Endothelial cell of umbilical vein (primary cell): ENCODE data around the gene IP6K3. TPM values are rescaled to one million over a fixed set of nuclear protein-coding genes. Genes with fewer than 3 reads are reported as not detected.

ENCODE experiments used
- BruUV-seq: library from RNA; stranded (reverse); fragments of 400-500 nt; replicated peaks from 2 replicates; lab custom pipeline; 2021; lab: Mats Ljungman, UMichigan
- CTCF ChIA-PET: fragments of 300-600, 350-600 bp; sonication (Branson Sonifier 250); formaldehyde crosslinking; loops from one replicate; lab custom pipeline; 2021; ENCODE audit warnings: antibody characterized with exemption, inconsistent platforms; lab: Charles Lee
- POLR2A ChIA-PET: fragments of 300-600, 350-600 bp; sonication (Branson Sonifier 250); formaldehyde crosslinking; loops from one replicate; lab custom pipeline; 2021; ENCODE audit warnings: antibody characterized with exemption, inconsistent platforms; lab: Charles Lee
- DNase-seq: peaks from one replicate; pipeline ENCODE4 v3.0.0-alpha.2; 2011; ENCODE audit warnings: low read depth, low spot score
- FAIRE-seq: peaks from 2 replicates; lab custom pipeline; 2011; peaks lifted over from hg19 to GRCh38; lab: Jason Lieb, UNC
- H2AFZ ChIP-seq: 2 replicates; pipeline ENCODE4 v1.6.0; 2012; ENCODE audit warnings: low read depth, low read length, control low read depth, inconsistent platforms
- H3K27ac ChIP-seq: 2 replicates; pipeline ENCODE4 v1.5.1; 2011; ENCODE audit warnings: low read depth, mild to moderate bottlenecking, control low read depth, low read length, moderate library complexity; ENCODE audit not compliant: insufficient read depth
- H3K27me3 ChIP-seq, 2 experiments: 2 replicates each; pipeline versions ENCODE4 v1.6.0 to v1.6.1; 2011; ENCODE audit warnings: low read length in 2 of 2, mixed read lengths in 1 of 2; ENCODE audit not compliant: control insufficient read depth in 2 of 2, insufficient read depth in 2 of 2
- H3K36me3 ChIP-seq, 2 experiments: 2 replicates in 1 of 2; 3 replicates in 1 of 2; pipeline ENCODE4 v1.5.1; 2011; ENCODE audit warnings: low read length in 2 of 2, mild to moderate bottlenecking in 1 of 2, moderate library complexity in 1 of 2; ENCODE audit not compliant: control insufficient read depth in 2 of 2, insufficient read depth in 2 of 2; ENCODE audit errors: extremely low read depth in 1 of 2
- H3K4me1 ChIP-seq: 3 replicates; pipeline ENCODE4 v1.5.1; 2011; ENCODE audit warnings: mild to moderate bottlenecking, low read length; ENCODE audit not compliant: control insufficient read depth, insufficient read depth; ENCODE audit errors: extremely low read depth
- H3K4me2 ChIP-seq: 2 replicates; pipeline ENCODE4 v1.6.1; 2011; ENCODE audit warnings: low read length, control low read depth, mixed read lengths; ENCODE audit not compliant: insufficient read depth
- H3K4me3 ChIP-seq, 3 experiments: fragments of 200-600 bp in 1 of 3; sonication (generic), shearing (Covaris generic) in 1 of 3; replicated peaks in 1 of 3; 2 replicates each; pipeline ENCODE4 v1.5.1; 2011 to 2016; ENCODE audit warnings: control low read depth in 3 of 3, low read length in 3 of 3, mild to moderate bottlenecking in 2 of 3, inconsistent platforms in 1 of 3, low read depth in 1 of 3, moderate library complexity in 1 of 3; ENCODE audit not compliant: insufficient read depth in 1 of 3
- H3K79me2 ChIP-seq: 2 replicates; pipeline ENCODE4 v1.6.0; 2012; ENCODE audit warnings: low read length, inconsistent platforms; ENCODE audit not compliant: control insufficient read depth, insufficient read depth
- H3K9ac ChIP-seq: replicated peaks from 2 replicates; pipeline ENCODE3; 2011; ENCODE audit warnings: low read length, control low read depth; ENCODE audit not compliant: insufficient read depth; ENCODE audit errors: extremely low read depth
- H3K9me1 ChIP-seq: replicated peaks from 3 replicates; pipeline ENCODE4 v1.6.0; 2011; ENCODE audit warnings: mild to moderate bottlenecking, low read length; ENCODE audit not compliant: control insufficient read depth, insufficient read depth; ENCODE audit errors: extremely low read depth
- H3K9me3 ChIP-seq: replicated peaks from 2 replicates; pipeline ENCODE4 v1.5.1; 2012; ENCODE audit warnings: low read length, inconsistent platforms; ENCODE audit not compliant: control insufficient read depth, insufficient read depth
- H4K20me1 ChIP-seq: replicated peaks from 2 replicates; pipeline ENCODE3; 2011; ENCODE audit warnings: mild to moderate bottlenecking, low read length; ENCODE audit not compliant: control insufficient read depth, insufficient read depth; ENCODE audit errors: extremely low read depth
- CTCF ChIP-seq, 2 donors: IDR thresholded peaks; 1 replicate in 1 of 2; 2 replicates in 1 of 2; pipeline ENCODE4 v1.5.1; 2011; ENCODE audit warnings: low read length in 2 of 2, mild to moderate bottlenecking in 2 of 2, moderate library complexity in 2 of 2, control low read depth in 1 of 2, inconsistent platforms in 1 of 2, low read depth in 1 of 2; ENCODE audit not compliant: insufficient read depth in 1 of 2; ENCODE audit errors: extremely low read depth in 1 of 2
- EZH2 ChIP-seq: IDR thresholded peaks from 2 replicates; pipeline ENCODE4 v1.6.1; 2012; ENCODE audit warnings: borderline replicate concordance, low read depth, mild to moderate bottlenecking, moderate library complexity, low read length, inconsistent platforms; ENCODE audit not compliant: severe bottlenecking
- FOS ChIP-seq: IDR thresholded peaks from 2 replicates; pipeline ENCODE4 v1.6.1; 2011; ENCODE audit warnings: mild to moderate bottlenecking, low read length, moderate library complexity, borderline replicate concordance; ENCODE audit not compliant: insufficient read depth
- MAX ChIP-seq: IDR thresholded peaks from 2 replicates; pipeline ENCODE4 v1.6.1; 2011; ENCODE audit not compliant: insufficient read depth, insufficient read length
- MYC ChIP-seq: IDR thresholded peaks from one replicate; pipeline ENCODE4 v1.6.1; 2011; ENCODE audit warnings: mild to moderate bottlenecking, low read depth, low read length
- POLR2A ChIP-seq: IDR thresholded peaks from 2 replicates; pipeline ENCODE4 v1.6.1; 2012; ENCODE audit warnings: low read depth, mild to moderate bottlenecking, control low read depth, low read length
- POLR2AphosphoS5 ChIP-seq: IDR thresholded peaks from 2 replicates; pipeline ENCODE4 v1.6.1; 2012; ENCODE audit warnings: low read depth, mild to moderate bottlenecking, control low read depth, low read length, moderate library complexity; ENCODE audit not compliant: insufficient read depth
- dilution Hi-C: fragments of 300-500 bp; cut with MboI; formaldehyde crosslinking; loops from one replicate; pipeline ENCODE4 v1.15.0; 2019; ENCODE audit warnings: low sequenced_read_pairs; ENCODE audit not compliant: extremely low pct_ligation_motif_present
- intact Hi-C: fragments of 100-400 bp; cut with micrococcal nuclease; formaldehyde crosslinking; loops from one replicate; pipeline ENCODE4 v1.10.0; 2022
- polyA plus RNA-seq, 4 experiments: library from polyadenylated mRNA; depleted of rRNA in 3 of 4; stranded (reverse) in 3 of 4; unstranded in 1 of 4; fragments of >200 nt; gene quantifications; 2 replicates each; pipeline versions ENCODE4 v1.2.1 to v1.2.3, GENCODE V29; 2011 to 2012; ENCODE audit warnings: missing spikeins in 1 of 4
- total RNA-seq: library from RNA; stranded (reverse); gene quantifications from 2 replicates; pipeline ENCODE4 v1.2.3, GENCODE V29; 2021

The IP6K3 gene
- total and polyA plus RNA-seq, 2 donors (not counting 3 experiments of a cell fraction or from before 2014, with no cell fraction given): not detected

GRCh38 chr6:33755070-33755869, 8.6 kb upstream of the IP6K3 start:
- FAIRE-seq: no peak
- H3K27ac ChIP-seq: no peak overlapping the region
- TF ChIP-seq FOS (no peak), CTCF (IDR thresholded peaks at IDR 0.05; ENCODE audit: extremely low read depth in 1 of 2, insufficient read depth in 1 of 2, low read depth in 1 of 2, low read length in 2 of 2) (no peak), POLR2AphosphoS5 (no peak), POLR2A (no peak), EZH2 (no peak), MYC (no peak), MAX (no peak)
- DNase-seq: no peak
- no peak overlapping the region for H3K4me3 ChIP-seq
- H3K9me3 ChIP-seq: no peaks in the 10 kb centered on the region
- no peaks in the 10 kb centered on the region for H4K20me1 ChIP-seq
- no peak overlapping the region for H2AFZ ChIP-seq
- intact Hi-C loops: no loop called here
- ChIA-PET CTCF (interaction anchor here (0.8 kb wide), 1 partner anchor 14 kb away, joined by 3 read pairs; no protein-coding TSS in a partner anchor), POLR2A (no interaction called here)
- H3K27me3 ChIP-seq: no peaks in the 10 kb centered on the region
- BruUV-seq: no TSS peak
- H3K36me3 ChIP-seq: no peaks in the 10 kb centered on the region
- no peak overlapping the region for H3K9ac ChIP-seq
- H3K4me2 ChIP-seq: no peak overlapping the region
- no peaks in the 10 kb centered on the region for H3K79me2 ChIP-seq
- dilution Hi-C loops: no loop called here
- no peaks in the 10 kb centered on the region for H3K9me1 ChIP-seq
- no peaks in the 10 kb centered on the region for H3K4me1 ChIP-seq
